OCI-LY7 (cell line): ENCODE measurements around the gene LGALS1. TPM values are rescaled to one million over a fixed set of nuclear protein-coding genes. Genes with fewer than 3 reads are reported as not detected.

ENCODE experiments used
- BruUV-seq: library from RNA; stranded (reverse); fragments of 400-500 nt; replicated peaks from 2 replicates; lab custom pipeline; 2021; lab: Mats Ljungman, UMichigan
- CTCF ChIA-PET: fragments of 300-600 bp; sonication (Branson Sonifier 250); formaldehyde crosslinking; loops from one replicate; lab custom pipeline; 2022; ENCODE audit warnings: antibody characterized with exemption; ENCODE audit not compliant: unreplicated experiment; lab: Charles Lee
- POLR2A ChIA-PET: fragments of 300-600 bp; sonication (Branson Sonifier 250); formaldehyde crosslinking; loops from one replicate; lab custom pipeline; 2022; ENCODE audit warnings: antibody characterized with exemption; lab: Charles Lee
- DNase-seq: peaks from one replicate; pipeline ENCODE4 v3.0.0-alpha.2; 2015; ENCODE audit warnings: low spot score
- H2AFZ ChIP-seq: fragments of 200-600 bp; sonication (generic), shearing (Covaris generic); 2 replicates; pipeline ENCODE4 v1.6.1; 2014; ENCODE audit warnings: mild to moderate bottlenecking, antibody characterized with exemption, low read length, moderate library complexity
- H3K27ac ChIP-seq: fragments of 200-600 bp; sonication (generic); 2 replicates; pipeline ENCODE4 v1.5.1; 2014; ENCODE audit warnings: mixed run types, low read depth, mild to moderate bottlenecking, moderate library complexity, low read length, inconsistent platforms; ENCODE audit not compliant: poor library complexity, severe bottlenecking
- H3K36me3 ChIP-seq: fragments of 200-600 bp; sonication (generic); 2 replicates; pipeline ENCODE4 v1.6.1; 2014; ENCODE audit warnings: mild to moderate bottlenecking, antibody characterized with exemption, low read length, moderate library complexity, mixed read lengths; ENCODE audit not compliant: insufficient read depth
- H3K4me1 ChIP-seq: fragments of 200-600 bp; sonication (generic); 2 replicates; pipeline ENCODE4 v1.5.1; 2014; ENCODE audit warnings: mild to moderate bottlenecking, low read length; ENCODE audit not compliant: insufficient read depth, poor library complexity, severe bottlenecking
- H3K4me2 ChIP-seq: fragments of 200-600 bp; sonication (generic); 2 replicates; pipeline ENCODE4 v1.6.1; 2014; ENCODE audit warnings: mild to moderate bottlenecking, low read length
- H3K4me3 ChIP-seq: fragments of 200-600 bp; sonication (generic); 2 replicates; pipeline ENCODE4 v1.5.1; 2014; ENCODE audit warnings: mild to moderate bottlenecking, low read depth, low read length; ENCODE audit not compliant: poor library complexity, severe bottlenecking
- H3K79me2 ChIP-seq: fragments of 200-600 bp; sonication (generic); 2 replicates; pipeline ENCODE4 v1.6.1; 2016; ENCODE audit warnings: low read depth, mild to moderate bottlenecking, low read length, moderate library complexity, mixed read lengths; ENCODE audit not compliant: insufficient read depth
- H3K9me2 ChIP-seq: fragments of 200-600 bp; sonication (generic); 2 replicates; pipeline ENCODE4 v1.6.1; 2016; ENCODE audit warnings: mild to moderate bottlenecking, low read length, mixed read lengths; ENCODE audit not compliant: insufficient read depth
- H3K9me3 ChIP-seq: fragments of 200-600 bp; sonication (generic); 2 replicates; pipeline ENCODE4 v1.6.1; 2014; ENCODE audit warnings: mild to moderate bottlenecking, mixed run types, low read length, mixed read lengths
- H4K20me1 ChIP-seq: fragments of 200-600 bp; sonication (generic); 2 replicates; pipeline ENCODE4 v1.6.1; 2014; ENCODE audit warnings: mild to moderate bottlenecking, antibody characterized with exemption, low read length, moderate library complexity, mixed read lengths; ENCODE audit not compliant: insufficient read depth
- CTCF ChIP-seq: fragments of 200-600 bp; sonication (generic); conservative IDR thresholded peaks from 2 replicates; pipeline ENCODE4 v1.5.1; 2014; ENCODE audit warnings: mild to moderate bottlenecking, antibody characterized with exemption, low read length, moderate library complexity, mixed read lengths
- EZH2phosphoT487 ChIP-seq: fragments of 200-600 bp; sonication (generic); IDR thresholded peaks from 2 replicates; pipeline ENCODE4 v1.6.1; 2018; ENCODE audit warnings: low read depth, borderline replicate concordance, mild to moderate bottlenecking, mixed run types, antibody characterized with exemption, low read length, moderate library complexity, mixed read lengths
- intact Hi-C: fragments of 100-400 bp; cut with micrococcal nuclease; formaldehyde crosslinking; loops from one replicate; pipeline ENCODE4 v1.10.0; 2022; ENCODE audit not compliant: unreplicated experiment
- total RNA-seq, 2 experiments: library from RNA; depleted of rRNA in 1 of 2; stranded (reverse); fragments of >200 nt in 1 of 2; shearing (Covaris generic) in 1 of 2; gene quantifications; 2 replicates each; pipeline ENCODE4 v1.2.3, GENCODE V29; 2014 to 2022

Gene LGALS1
- total RNA-seq, 2 experiments from 2014 or later, result 57.3 to 93.1 TPM

GRCh38 chr22:37672920-37673455 lies 2.4 kb upstream of the LGALS1 start:
- Histone ChIP-seq H3K4me3 (no peak overlapping the region), H3K36me3 (peaks cover 5% of the 10 kb centered on the region; the same call in 1 of the 2 replicates), H3K9me2 (no peaks in the 10 kb centered on the region), H4K20me1 (no peaks in the 10 kb centered on the region), H3K27ac (no peak overlapping the region), H3K9me3 (no peaks in the 10 kb centered on the region), H2AFZ (no peak overlapping the region), H3K4me1 (peaks cover 40% of the 10 kb centered on the region), H3K79me2 (no peaks in the 10 kb centered on the region), H3K4me2 (peak overlapping the region; percentile 40; the same call in 1 of the 2 replicates)
- POLR2A ChIA-PET, result interaction anchor here (0.6 kb wide), 1 partner anchor 10 kb away, joined by 3 read pairs; no protein-coding TSS in a partner anchor
- CTCF ChIA-PET, result no interaction called here
- TF ChIP-seq CTCF (no peak), EZH2phosphoT487 (no peak)
- no TSS peak for BruUV-seq
- DNase-seq, result no peak
- intact Hi-C loops, result no loop called here

GRCh38 chr22:37674248-37674647 lies 1.2 kb upstream of the LGALS1 start:
- ChIA-PET CTCF (no interaction called here), POLR2A (interaction anchor here (0.8 kb wide), 1 partner anchor 16 kb away, joined by 3 read pairs; no protein-coding TSS in a partner anchor)
- no TSS peak for BruUV-seq
- TF ChIP-seq CTCF (no peak), EZH2phosphoT487 (no peak)
- H2AFZ ChIP-seq, result no peak overlapping the region
- DNase-seq, result no peak
- intact Hi-C loops, result no loop called here
- H3K9me2 ChIP-seq, result no peaks in the 10 kb centered on the region
- no peaks in the 10 kb centered on the region; the same call in 1 of the 2 replicates for H3K36me3 ChIP-seq
- no peaks in the 10 kb centered on the region for H3K9me3 ChIP-seq
- H3K79me2 ChIP-seq, result no peaks in the 10 kb centered on the region
- no peak overlapping the region for H3K27ac ChIP-seq
- no peak overlapping the region for H3K4me3 ChIP-seq
- peaks cover 44% of the 10 kb centered on the region for H3K4me1 ChIP-seq
- no peaks in the 10 kb centered on the region for H4K20me1 ChIP-seq
- no peak overlapping the region for H3K4me2 ChIP-seq
